Suprapubic skin (tissue), 4 donors: ENCODE results near the gene HNRNPL. TPM values are rescaled to one million over a fixed set of nuclear protein-coding genes. Genes with fewer than 3 reads are reported as not detected.

ENCODE experiments used
- DNase-seq, 2 donors: peaks; one replicate each; pipeline ENCODE4 v3.0.0-alpha.2; 2019; ENCODE audit warnings: low spot score in 2 of 2
- H3K27ac ChIP-seq: fragments of 200-600 bp; sonication (generic); one replicate; pipeline ENCODE4 v1.5.1; 2019
- H3K27me3 ChIP-seq: fragments of 200-600 bp; sonication (generic); one replicate; pipeline ENCODE4 v1.5.1; 2019
- H3K36me3 ChIP-seq: fragments of 200-600 bp; sonication (generic); one replicate; pipeline ENCODE4 v1.5.1; 2019
- H3K4me1 ChIP-seq: fragments of 200-600 bp; sonication (generic); one replicate; pipeline ENCODE4 v1.5.1; 2019
- H3K4me3 ChIP-seq: fragments of 200-600 bp; sonication (generic); one replicate; pipeline ENCODE4 v1.5.1; 2019; ENCODE audit warnings: mild to moderate bottlenecking
- H3K9me3 ChIP-seq: fragments of 200-600 bp; sonication (generic); one replicate; pipeline ENCODE4 v1.5.1; 2019
- EP300 ChIP-seq: sonication (generic); formaldehyde crosslinking; IDR thresholded peaks from one replicate; pipeline ENCODE4 v1.6.1; 2017; ENCODE audit warnings: antibody characterized with exemption
- POLR2A ChIP-seq, 2 donors: fragments of 450-650 bp; IDR thresholded peaks; one replicate each; pipeline ENCODE4 v1.6.1; 2017; ENCODE audit warnings: antibody characterized with exemption in 2 of 2, mild to moderate bottlenecking in 2 of 2, moderate library complexity in 2 of 2
- POLR2AphosphoS5 ChIP-seq, 3 donors: sonication (generic); formaldehyde crosslinking; IDR thresholded peaks; one replicate each; pipeline ENCODE4 v1.6.1; 2017; ENCODE audit warnings: antibody characterized with exemption in 3 of 3
- WGBS: methylation state at CpG from one replicate; pipeline ENCODE4 v1.1.5; 2018; 5-methylcytosine and 5-hydroxymethylcytosine counted together
- total RNA-seq, 4 donors: library from RNA; depleted of rRNA; stranded (reverse); fragments of >200 nt; gene quantifications; one replicate each; pipeline ENCODE4 v1.1.0, GENCODE V29; 2016
- TF ChIP-seq, protein P1 (sequence below), 2 donors: fragments of 200-600 bp in 1 of 2; fragments of 450-650 bp in 1 of 2; sonication (generic) in 1 of 2; IDR thresholded peaks; one replicate each; pipeline ENCODE4 v1.5.1; 2016 to 2019; ENCODE audit warnings: antibody characterized with exemption in 2 of 2, mild to moderate bottlenecking in 1 of 2, moderate library complexity in 1 of 2

Gene HNRNPL
- total RNA-seq, 4 donors from 2014 or later = 178 to 227 (median 200) TPM

DNA sequence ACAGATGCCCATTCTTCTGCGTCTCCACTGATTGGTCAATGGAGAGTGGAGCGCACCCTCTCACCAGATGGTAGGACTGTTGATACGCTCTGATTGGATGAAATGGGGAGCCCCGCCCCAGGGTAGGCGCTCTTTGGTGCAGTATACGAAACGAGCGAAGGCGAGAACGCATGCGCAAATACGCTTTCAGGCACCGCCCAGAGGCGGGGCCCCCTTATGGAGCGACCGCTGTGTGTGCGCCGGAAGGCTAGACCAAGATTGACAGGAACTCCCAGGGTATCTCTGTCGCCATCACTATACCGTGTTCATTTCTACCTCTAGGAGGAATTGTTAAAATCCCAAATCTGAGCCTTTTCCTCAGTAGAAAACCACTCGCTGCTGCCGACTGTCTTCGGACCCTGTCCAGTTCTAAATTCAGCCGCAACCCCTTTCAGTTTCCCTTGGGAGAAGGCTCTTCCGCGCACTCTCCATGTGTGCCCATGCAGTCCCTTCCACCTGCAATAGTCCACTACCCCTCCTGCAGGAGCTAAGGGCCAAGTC, 720 bp upstream of the HNRNPL start:
- H3K4me1 ChIP-seq = peaks cover 53% of the 10 kb centered on the region
- H3K36me3 ChIP-seq = peaks cover 24% of the 10 kb centered on the region
- DNase-seq = peak; percentile 100
- peak overlapping the region; percentile 95 for H3K4me3 ChIP-seq
- no peaks in the 10 kb centered on the region for H3K27me3 ChIP-seq
- no peak for TF ChIP-seq EP300
- peak in 1 of 3 donors; percentile 22 for TF ChIP-seq POLR2AphosphoS5 (IDR thresholded peaks at IDR 0.05)
- TF ChIP-seq, protein P1, sequence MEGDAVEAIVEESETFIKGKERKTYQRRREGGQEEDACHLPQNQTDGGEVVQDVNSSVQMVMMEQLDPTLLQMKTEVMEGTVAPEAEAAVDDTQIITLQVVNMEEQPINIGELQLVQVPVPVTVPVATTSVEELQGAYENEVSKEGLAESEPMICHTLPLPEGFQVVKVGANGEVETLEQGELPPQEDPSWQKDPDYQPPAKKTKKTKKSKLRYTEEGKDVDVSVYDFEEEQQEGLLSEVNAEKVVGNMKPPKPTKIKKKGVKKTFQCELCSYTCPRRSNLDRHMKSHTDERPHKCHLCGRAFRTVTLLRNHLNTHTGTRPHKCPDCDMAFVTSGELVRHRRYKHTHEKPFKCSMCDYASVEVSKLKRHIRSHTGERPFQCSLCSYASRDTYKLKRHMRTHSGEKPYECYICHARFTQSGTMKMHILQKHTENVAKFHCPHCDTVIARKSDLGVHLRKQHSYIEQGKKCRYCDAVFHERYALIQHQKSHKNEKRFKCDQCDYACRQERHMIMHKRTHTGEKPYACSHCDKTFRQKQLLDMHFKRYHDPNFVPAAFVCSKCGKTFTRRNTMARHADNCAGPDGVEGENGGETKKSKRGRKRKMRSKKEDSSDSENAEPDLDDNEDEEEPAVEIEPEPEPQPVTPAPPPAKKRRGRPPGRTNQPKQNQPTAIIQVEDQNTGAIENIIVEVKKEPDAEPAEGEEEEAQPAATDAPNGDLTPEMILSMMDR (IDR thresholded peaks at IDR 0.05) = peak in 1 of 2 donors; percentile 22
- peak in 1 of 2 donors; percentile 74 for TF ChIP-seq POLR2A (IDR thresholded peaks at IDR 0.05)
- no peaks in the 10 kb centered on the region for H3K9me3 ChIP-seq
- H3K27ac ChIP-seq = peak overlapping the region; percentile 99
- 0% methylated on average over 14 of the region's 26 CpGs for WGBS

DNA sequence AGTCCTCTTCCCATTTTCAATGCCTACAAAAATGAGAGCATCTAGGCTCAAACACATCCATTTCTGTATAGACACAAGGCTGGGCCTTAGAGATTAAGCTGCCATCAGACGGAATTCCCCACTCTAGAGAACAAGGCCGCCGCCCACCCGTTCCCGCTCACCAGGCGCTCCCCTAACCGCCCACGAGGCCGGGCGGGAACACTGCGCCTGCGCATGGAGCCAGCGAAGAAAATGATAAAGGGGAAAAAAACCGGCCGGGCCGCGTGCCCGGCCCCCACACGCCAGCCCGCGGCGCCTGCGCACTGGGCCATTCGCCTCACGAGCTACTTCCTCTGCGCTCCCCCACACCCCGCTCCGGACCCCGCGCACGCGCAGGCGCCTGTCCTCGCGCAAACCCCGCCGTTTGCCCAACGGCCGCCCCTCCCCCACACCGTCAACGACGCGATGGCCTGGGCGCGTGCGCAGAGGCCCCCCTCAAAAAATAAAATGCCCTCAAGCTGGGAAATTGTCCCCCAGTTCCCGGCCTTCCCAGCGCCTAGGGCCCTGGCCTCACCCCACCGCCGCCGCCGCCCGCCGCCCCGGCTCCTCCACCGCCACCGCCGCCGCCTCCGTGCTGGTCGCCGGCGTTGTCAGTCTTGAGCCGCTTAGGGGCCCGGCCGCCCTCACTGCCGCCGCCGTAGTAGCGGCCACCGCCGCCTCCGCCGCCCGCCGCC, 483 bp downstream of the HNRNPL start:
- Histone ChIP-seq H3K27me3 (no peaks in the 10 kb centered on the region), H3K4me1 (peaks cover 59% of the 10 kb centered on the region), H3K27ac (peak overlapping the region; percentile 99), H3K36me3 (peaks cover 36% of the 10 kb centered on the region), H3K9me3 (no peaks in the 10 kb centered on the region), H3K4me3 (peak overlapping the region; percentile 66)
- TF ChIP-seq POLR2A (IDR thresholded peaks at IDR 0.05) (no peak), POLR2AphosphoS5 (IDR thresholded peaks at IDR 0.05) (peak in 1 of 3 donors; percentile 6), EP300 (no peak)
- TF ChIP-seq, protein P1 (IDR thresholded peaks at IDR 0.05) = no peak
- DNase-seq = peak; percentile 96 to 97
- WGBS = under 1% methylated on average over 28 of the region's 76 CpGs

DNA sequence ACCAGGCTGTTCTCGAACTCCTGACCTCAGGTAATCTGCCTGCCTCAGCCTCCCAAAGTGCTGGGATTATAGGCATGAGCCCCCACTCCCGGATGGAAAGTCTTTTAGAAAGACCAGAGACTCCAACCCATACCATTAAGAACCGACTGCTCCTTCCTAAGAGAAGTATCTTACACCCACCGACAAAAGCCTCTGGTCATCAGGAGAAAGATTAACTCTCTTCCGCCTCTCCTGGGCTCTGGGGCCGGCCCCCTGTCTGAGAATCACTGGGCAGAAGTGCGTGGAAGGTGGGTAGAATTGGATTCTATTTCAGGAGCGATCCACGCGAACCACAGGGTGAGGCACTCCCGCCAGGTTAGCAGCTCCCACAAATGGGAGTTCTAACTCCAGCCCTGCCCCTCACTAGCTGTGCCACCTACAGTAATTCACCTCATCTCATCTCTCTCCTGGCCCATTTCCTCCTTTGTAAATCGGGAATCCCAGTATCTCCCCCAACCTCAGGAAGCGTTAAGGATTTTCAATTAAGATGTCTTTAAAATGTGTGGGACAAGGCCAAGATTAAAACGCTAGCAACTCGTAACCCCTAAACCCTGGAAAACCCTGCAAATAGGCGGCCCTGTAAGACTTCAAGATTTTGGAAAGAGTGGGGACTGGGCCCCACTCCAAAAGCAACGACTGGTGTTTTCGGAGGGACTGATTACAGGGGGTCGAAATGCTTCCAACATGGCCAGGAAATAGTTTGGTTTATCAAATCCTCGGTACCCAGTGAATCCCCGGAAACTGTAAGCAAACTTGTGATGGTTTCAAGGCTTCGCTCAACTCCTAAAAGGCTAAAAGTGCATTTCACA, 1.3 kb downstream of the HNRNPL start:
- 18% methylated on average over 18 of the region's 22 CpGs for whole genome bisulfite sequencing
- Histone ChIP-seq H3K9me3 (no peaks in the 10 kb centered on the region), H3K27ac (peak overlapping the region; percentile 99), H3K27me3 (no peaks in the 10 kb centered on the region), H3K36me3 (peaks cover 43% of the 10 kb centered on the region), H3K4me1 (peaks cover 60% of the 10 kb centered on the region), H3K4me3 (peak overlapping the region; percentile 66)
- DNase-seq = no peak
- TF ChIP-seq POLR2A (IDR thresholded peaks at IDR 0.05) (no peak), EP300 (no peak), POLR2AphosphoS5 (IDR thresholded peaks at IDR 0.05) (no peak)
- TF ChIP-seq, protein P1 (IDR thresholded peaks at IDR 0.05) = no peak

DNA sequence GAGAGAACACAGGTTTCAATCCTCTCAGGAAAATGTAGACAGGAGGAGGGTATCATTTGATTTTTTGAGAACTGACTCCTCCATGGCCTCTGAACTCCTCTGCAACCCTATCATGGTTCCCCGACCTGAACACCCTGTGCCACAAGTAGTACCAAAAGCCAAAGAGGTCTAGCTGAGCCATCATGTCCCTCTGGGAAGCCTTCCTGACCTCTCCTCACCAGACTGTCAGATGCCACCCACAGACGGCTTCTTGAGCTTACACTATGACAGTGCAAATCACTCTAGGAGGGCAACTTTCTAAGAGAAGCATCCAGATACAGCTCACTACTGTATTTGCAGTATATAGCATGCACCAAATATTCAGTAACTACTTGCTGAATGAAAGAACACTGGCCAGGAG, 3.7 kb downstream of the HNRNPL start:
- Histone ChIP-seq H3K36me3 (peaks cover 68% of the 10 kb centered on the region), H3K4me1 (peaks cover 56% of the 10 kb centered on the region), H3K9me3 (no peaks in the 10 kb centered on the region), H3K27me3 (no peaks in the 10 kb centered on the region), H3K27ac (no peak overlapping the region), H3K4me3 (no peak overlapping the region)
- no peak for DNase-seq
- TF ChIP-seq POLR2AphosphoS5 (IDR thresholded peaks at IDR 0.05) (no peak), EP300 (no peak), POLR2A (IDR thresholded peaks at IDR 0.05) (no peak)
- TF ChIP-seq, protein P1 (IDR thresholded peaks at IDR 0.05) = no peak
- whole genome bisulfite sequencing = 77% methylated on average over 2 of the region's 2 CpGs
